ENCODE measurements around the gene GPR180.

GPR180 gene

GRCh38 chr13:94601446-94602431, at the start of gene GPR180:
TSS of gene GPR180 (plus strand) at chr13:94601857. CDS start at chr13:94601928, 71 bp downstream.
- DNase-seq, result peak; percentile 97

GRCh38 chr13:94552095-94552494, 49.6 kb upstream of the GPR180 start:
- no peak for DNase-seq

- no peak for DNase-seq
These were observed 47.9 kb upstream of the GPR180 start for GRCh38 chr13:94553766-94554165.

- DNase-seq, result no peak
These were observed 45.6 kb upstream of the GPR180 start for GRCh38 chr13:94556041-94556440.

GRCh38 chr13:94556621-94557020, 45.0 kb upstream of the GPR180 start:
- no peak for DNase-seq

- DNase-seq, result no peak
These were observed 43.9 kb upstream of the GPR180 start for GRCh38 chr13:94557684-94558235.

- peak; percentile 19 for DNase-seq
These were observed 42.9 kb upstream of the GPR180 start for GRCh38 chr13:94558716-94559115.

- no peak for DNase-seq
These were observed 42.3 kb upstream of the GPR180 start for GRCh38 chr13:94559222-94559795.

GRCh38 chr13:94560116-94560515, 41.5 kb upstream of the GPR180 start:
- DNase-seq, result no peak

GRCh38 chr13:94561126-94561525, 40.5 kb upstream of the GPR180 start:
- no peak for DNase-seq

GRCh38 chr13:94567581-94567980, 34.1 kb upstream of the GPR180 start:
- no peak for DNase-seq

- no peak for DNase-seq
These were observed 33.2 kb upstream of the GPR180 start for GRCh38 chr13:94568443-94568842.

GRCh38 chr13:94569615-94570014, 32.0 kb upstream of the GPR180 start:
- DNase-seq, result no peak

GRCh38 chr13:94579063-94579462, 22.6 kb upstream of the GPR180 start:
- DNase-seq, result no peak

- no peak for DNase-seq
These were observed 17.7 kb upstream of the GPR180 start for GRCh38 chr13:94583926-94584325.

- DNase-seq, result no peak
These were observed 16.0 kb upstream of the GPR180 start for GRCh38 chr13:94585543-94586101.

GRCh38 chr13:94586371-94586770, 15.3 kb upstream of the GPR180 start:
- DNase-seq, result no peak

- no peak for DNase-seq
These were observed 13.1 kb upstream of the GPR180 start for GRCh38 chr13:94588541-94588940.

GRCh38 chr13:94590744-94591143, 10.9 kb upstream of the GPR180 start:
- no peak for DNase-seq

- DNase-seq, result peak; percentile 34
These were observed 6.4 kb upstream of the GPR180 start for GRCh38 chr13:94595001-94595949.

- peak; percentile 96 for DNase-seq
These were observed 5.6 kb upstream of the GPR180 start, which contains the start of gene TGDS for GRCh38 chr13:94595950-94596574. TSS of gene TGDS (minus strand) at chr13:94596152. CDS start at chr13:94596136, 16 bp downstream.

GRCh38 chr13:94596575-94596971, 5.1 kb upstream of the GPR180 start:
- no peak for DNase-seq

Data from activated CD4-positive, alpha-beta T cell treated with anti-CD3 and anti-CD28 coated beads, Interleukin-2, amount 50 U/mL, for 16 hours (primary cell).